GM19397 (cell line): ENCODE measurements around the gene FBRSL1.

ENCODE experiments used
- ATAC-seq: cut with Tn5 transposase; IDR thresholded peaks from one replicate; pipeline ENCODE4 v1.9.1; 2021; ENCODE audit warnings: mild to moderate bottlenecking, moderate library complexity; ENCODE audit not compliant: unreplicated experiment

Gene FBRSL1

GRCh38 chr12:132482771-132483170, 7.2 kb upstream of the FBRSL1 start:
- no peak for ATAC-seq

DNA sequence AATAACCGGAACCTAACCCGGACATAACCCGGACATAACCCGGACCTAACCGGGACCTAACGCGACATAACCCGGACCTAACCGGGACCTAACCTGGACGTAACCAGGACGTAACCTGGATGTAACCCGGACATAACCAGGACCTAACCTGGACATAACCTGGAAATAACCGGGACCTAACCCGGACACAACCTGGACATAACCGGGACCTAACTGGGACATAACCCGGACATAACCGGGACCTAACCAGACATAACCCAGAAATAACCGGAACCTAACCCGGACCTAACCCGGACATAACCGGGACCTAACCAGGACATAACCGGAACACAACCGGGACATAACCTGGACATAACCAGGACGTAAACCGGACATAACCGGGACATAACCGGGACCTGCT, 6.7 kb upstream of the FBRSL1 start:
- ATAC-seq, result no peak

- ATAC-seq, result no peak
Observed at GRCh38 chr12:132483612-132484011, 6.3 kb upstream of the FBRSL1 start.

GRCh38 chr12:132484183-132484890, 5.6 kb upstream of the FBRSL1 start:
- ATAC-seq, result no peak

- ATAC-seq, result no peak
Observed at GRCh38 chr12:132484891-132485441, 5.0 kb upstream of the FBRSL1 start.

DNA sequence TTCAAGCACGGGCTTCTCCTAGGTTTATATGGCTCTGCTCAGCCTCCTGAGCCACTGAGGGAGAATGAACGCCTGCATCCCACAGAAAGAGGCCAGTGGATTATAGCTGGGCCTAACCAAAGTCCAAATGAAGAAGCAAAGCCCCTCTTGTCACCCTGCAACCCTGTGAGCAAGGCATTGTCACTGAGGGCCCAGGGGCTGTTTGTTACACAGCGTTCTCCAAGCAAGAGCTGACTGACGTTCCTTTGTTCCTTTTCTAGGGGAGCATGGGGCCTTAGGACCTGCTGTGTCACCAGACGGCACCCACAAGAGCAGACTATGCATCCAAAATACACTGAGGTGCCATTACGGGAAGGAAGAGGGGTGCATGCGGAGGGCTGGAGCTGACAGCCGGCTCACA, 4.3 kb upstream of the FBRSL1 start:
- no peak for ATAC-seq

DNA sequence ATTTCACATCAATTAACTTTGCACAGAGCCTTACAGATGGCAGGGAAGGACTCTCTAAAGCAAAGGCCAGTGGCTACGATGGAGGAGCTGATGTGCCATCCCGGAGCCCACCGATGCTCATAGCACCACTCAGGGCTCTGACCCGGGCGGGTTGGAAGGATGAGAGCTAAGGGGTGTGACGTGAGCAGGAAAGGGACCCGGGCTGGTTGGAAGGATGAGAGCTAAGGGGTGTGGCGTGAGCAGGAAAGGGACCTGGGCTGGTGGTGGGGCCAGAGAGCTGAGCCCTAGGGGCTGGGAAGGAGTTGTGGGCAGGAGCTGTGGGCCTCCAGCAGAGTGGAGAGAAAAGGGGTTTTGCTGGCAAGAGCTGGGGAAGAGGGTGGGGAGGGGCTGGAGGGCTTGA, 3.8 kb upstream of the FBRSL1 start:
- ATAC-seq, result no peak

GRCh38 chr12:132486576-132486975, 3.4 kb upstream of the FBRSL1 start:
- no peak for ATAC-seq

DNA sequence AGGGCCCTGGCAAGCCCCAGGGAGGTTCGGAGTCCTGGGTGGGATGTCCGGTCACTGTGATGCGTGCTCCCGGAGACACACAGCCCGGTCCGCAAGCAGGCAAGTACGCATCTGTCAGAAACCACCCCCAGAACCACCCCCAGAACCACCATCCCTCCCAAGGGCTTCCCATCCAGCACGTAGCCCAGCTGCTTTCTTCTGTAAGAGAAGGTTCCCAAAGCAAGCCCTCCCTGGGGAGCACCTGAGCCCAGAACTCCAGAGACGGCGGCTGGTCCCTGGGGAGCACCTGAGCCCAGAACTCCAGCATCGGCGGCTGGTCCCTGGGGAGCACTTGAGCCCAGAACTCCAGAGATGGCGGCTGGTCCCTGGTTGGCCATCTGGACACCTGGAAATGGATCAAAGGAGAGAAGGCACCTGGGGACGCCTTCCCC, 2.6 kb upstream of the FBRSL1 start:
- no peak for ATAC-seq

DNA sequence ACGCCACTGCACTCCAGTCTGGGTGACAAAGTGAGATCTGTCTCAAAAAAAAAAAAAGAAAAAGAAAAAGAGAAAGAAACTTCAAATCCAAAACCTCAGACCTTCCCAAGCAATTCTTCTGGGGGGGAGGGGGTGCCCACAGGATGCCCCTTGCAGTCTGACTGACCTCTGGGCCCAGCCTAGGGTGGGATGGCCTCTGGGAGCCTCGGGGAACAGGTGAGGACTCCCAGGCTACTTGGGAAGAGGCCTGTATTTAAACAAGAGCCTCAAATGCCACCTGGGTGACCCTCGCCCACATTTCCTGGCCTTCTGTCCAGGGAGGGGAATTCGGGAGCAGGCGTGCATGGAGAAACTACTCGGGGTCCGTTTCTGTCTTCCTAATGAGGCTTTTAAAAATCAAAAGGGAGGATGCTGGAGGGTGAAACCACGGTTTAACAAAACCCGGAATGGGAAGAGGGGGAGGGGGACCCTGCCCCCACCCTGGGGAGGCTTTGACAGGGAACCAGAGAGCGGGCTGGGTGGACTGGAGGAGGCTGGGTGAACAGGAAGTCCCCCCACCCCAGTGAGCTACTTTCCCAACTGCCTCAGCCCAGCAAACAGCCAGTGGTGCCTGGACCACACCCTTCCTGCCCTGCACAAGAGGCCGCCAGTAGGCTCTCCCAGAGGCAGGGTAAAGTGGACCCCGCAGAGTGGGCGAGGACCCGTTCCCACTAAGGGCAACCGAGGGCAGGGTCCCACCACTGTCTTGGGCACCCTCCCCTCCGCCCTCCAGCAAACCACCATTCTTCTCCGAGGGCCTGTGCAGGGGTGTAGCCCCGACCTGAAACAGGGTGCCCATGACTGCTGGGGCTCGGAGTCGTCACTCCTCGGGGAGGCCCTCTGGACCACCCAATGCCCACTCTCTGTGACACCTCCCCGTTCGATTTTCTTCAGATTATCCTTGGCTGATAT, 1.5 kb upstream of the FBRSL1 start:
- ATAC-seq, result no peak

DNA sequence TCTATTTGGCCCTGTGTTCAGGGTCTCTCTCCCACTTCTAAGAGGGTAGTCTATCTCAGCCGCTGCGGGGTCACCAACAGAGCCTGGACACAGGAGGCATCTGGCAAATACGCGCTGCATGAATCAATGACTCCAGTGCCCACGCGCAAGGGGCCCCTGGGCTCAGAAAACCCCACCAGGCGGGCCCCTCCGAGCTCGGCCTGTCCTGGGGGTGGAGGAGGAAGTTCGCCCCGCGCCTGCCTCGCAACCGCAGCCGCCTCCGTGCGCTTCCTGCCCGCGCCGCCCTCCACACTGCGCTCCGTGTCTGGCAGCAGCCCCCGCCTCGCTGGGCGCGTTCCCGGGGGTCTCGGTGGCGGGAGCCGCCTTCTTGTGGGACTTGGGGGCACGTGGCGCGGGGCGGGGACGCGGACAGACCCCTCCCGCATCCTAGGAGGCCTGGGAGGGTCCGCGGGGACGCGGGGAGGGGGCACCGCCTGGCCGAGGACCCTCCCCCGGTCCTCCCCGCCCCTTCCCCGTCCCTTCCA, 811 bp upstream of the FBRSL1 start:
- peak; percentile 26 for ATAC-seq

DNA sequence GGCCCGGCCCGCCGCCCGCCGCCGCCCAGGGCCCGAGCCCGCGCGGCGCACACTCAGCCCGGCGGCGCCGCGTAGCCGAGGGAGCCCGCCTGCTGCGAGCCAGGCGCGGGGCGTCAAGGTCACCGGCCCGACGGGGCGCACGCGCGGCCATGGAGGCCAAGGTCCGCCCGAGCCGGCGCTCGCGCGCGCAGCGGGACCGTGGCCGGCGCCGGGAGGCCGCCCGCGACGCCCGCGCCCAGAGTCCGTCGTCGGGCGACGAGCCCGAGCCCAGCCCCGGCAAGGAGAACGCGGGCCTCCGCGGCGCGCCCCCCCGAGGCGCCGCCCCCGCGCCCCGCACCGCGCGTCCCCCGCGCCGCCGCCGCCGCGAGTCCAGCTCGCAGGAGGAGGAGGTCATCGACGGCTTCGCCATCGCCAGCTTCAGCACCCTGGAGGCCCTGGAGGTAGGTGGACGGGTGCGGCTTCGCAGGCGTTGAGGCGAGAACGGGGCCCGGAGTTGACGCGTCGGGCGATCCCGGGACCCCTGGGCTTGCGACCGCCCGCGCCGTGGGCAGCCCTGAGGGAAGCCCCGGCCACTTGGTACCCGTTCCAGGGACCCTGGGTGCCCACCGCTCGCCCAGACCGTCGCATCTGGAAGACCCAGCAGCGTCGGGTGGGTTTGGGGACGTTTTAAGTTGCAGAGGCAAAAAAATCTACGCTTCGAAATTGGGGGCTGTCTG, 629 bp downstream of the FBRSL1 start:
- peak; percentile 1 for ATAC-seq

DNA sequence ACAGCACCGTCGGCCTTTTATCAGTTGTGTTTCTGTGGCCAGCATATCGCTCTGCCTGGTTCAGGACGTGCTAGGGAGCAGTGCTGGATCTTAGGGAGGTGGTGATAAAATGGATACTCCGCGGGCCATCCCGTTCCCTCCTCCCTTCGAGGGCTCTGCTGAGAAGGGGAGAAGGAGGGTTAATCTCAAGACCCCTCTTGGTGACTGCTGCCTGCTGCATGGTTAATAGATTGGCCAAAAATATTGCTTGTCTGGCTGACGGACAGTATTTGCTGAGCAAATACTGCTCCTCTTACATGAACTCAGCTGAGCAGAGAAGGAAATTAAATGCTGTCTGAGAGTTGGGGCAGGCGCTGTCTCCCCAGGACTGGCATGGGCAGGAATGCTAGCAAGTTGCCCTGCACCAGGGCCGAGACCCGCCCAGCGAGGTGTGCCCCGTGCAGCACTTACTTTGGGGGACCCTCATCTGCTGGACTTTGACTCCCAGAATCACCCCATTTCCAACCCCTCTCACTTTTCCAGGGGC, 1.2 kb downstream of the FBRSL1 start:
- ATAC-seq, result no peak

GRCh38 chr12:132491761-132492378, 1.9 kb downstream of the FBRSL1 start:
- no peak for ATAC-seq

DNA sequence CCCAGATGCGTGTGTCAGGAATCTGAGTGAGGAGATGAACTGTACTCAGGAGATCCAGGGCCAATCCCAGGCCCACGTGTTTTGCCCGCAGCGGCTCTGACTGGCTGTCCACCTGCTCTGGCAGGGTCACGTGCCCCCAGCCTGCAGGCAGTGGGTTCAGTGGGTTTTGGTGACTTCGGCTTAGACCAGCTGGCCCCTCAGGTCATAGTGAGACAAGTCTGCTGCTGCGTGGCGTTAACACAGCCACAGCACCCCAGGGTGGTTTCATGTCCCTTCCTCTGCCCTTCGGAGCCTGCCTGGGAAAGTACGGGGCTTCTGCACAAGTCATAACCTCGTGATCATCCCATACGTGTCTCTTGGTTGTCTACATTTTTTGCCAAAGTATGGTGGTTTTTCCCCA, 2.6 kb downstream of the FBRSL1 start:
- ATAC-seq, result no peak

DNA sequence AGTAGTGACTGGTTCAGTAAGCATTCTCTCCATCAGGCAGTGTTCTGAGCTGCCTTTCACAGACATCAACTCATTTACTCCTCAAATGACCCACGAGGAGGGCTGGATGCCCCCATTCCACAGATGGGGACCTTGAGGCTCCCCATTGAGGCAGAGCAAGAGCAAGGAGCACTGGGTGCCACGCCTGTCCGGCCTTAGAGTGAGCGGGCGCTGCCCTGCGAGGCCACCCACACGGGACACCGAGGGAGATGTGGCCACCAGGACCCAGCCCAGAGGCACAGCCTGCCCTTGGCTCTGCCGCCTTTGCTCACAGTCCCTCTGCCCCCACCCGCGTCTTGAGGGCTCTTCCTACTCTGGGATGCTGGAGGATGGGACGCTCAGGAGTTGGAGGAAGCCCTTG, 3.0 kb downstream of the FBRSL1 start:
- no peak for ATAC-seq

GRCh38 chr12:132493482-132494178, 3.7 kb downstream of the FBRSL1 start:
- no peak for ATAC-seq

GRCh38 chr12:132494294-132495164, 4.6 kb downstream of the FBRSL1 start:
- no peak for ATAC-seq

- ATAC-seq, result no peak
Observed at GRCh38 chr12:132495165-132495544, 5.2 kb downstream of the FBRSL1 start.
